Fibroblast of skin of left quadriceps (primary cell): ENCODE results near the gene TAL2.

Source experiments
- DNase-seq, 2 experiments: peaks; one replicate each; pipeline ENCODE4 v3.0.0-alpha.2; 2013; ENCODE audit warnings: low read depth in 2 of 2

The TAL2 gene

DNA sequence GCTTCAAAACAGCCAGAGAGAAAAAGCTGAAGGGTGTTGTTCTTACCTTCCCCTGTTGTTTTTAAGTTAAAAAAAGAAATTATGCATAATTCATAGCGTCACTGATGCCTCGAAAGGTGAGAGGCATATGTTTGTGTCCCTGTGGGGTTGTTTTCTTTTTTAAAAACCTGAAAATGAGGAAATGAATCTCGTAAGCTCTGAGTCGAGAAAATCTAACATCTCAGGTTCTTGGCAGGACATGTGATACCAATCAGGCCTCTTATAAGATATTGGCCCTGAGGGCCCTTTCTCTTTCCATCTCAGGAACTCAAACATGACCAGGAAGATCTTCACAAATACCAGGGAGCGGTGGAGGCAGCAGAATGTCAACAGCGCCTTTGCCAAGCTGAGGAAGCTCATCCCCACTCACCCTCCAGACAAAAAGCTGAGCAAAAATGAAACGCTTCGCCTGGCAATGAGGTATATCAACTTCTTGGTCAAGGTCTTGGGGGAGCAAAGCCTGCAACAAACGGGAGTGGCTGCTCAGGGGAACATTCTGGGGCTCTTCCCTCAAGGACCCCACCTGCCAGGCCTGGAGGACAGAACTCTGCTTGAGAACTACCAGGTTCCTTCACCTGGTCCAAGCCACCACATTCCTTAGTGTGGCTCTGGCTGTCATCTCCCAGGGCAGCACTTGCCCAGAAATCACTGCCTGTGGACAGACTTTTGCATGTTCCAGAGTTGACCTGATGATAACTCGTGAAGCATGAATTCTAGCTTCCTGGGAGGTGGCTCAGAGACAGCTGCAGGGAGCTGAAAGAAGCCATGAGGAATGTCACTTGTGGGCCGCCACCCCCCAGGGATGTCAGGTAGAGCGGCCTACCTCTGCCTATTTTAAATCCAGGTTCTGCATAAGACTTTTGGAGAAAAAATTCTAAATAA is at the start of gene TAL2:
TSS of gene TAL2 (plus strand) at position 274 of the 921 bp plus-strand sequence. CDS start at position 314, 40 bp downstream.
- no peak for DNase-seq

DNA sequence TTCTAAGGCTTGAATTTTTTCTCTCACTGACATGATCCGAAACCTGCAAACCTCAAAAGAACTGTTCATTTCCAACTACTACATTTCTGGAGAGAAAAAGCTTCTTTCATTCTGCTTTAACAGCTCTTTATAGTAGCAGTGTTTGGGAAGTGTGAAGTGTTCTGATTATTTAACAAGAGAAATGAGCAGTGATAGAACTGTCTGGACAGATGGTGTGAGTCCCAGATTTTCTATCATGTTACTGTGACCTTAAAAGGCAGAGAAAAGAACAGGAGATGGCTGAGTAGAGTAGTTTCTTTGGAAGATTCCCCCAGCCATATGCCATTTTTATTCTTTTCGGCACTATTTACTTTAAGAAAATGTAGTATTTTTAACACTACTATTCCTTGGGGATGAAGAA is 41.3 kb upstream of the TAL2 start:
- no peak for DNase-seq

DNA sequence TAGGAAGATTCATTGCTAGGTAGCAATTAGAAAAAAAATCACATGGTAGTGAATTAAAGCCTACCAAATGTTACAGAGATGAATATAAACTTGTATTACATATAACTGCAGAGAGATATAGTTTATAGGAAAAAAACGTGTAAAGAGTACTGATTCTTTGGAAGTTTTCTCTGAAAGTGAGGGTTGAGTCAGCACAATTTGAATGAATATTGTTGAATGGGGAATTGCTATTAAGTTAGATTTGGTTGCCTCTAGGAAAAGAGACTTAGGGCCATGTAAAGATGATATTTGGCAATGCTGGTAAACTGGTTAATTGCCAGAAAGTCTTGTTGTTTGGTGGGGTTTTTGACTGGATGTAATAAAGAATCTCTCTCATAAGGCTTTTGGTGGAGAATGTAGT is 37.2 kb upstream of the TAL2 start:
- no peak for DNase-seq

DNA sequence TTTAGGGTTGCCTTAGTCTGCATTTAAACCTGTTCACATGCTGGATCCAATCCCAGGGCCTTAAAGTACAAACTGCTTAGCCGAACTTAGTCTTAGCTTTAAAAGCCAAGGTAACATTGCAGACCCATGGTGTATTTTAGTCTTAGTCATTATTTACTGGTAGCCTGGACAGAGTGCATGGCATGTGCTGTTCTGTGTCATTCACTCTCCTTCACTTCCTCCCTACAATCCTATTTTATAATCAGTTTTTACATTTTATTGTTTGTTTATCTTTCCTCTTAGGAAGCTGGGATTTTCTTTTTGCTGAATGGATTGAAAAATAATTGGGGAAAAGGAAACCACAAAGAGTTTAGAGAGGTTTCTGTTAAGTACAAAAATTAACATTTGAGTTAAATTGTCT is 29.4 kb upstream of the TAL2 start:
- no peak for DNase-seq

DNA sequence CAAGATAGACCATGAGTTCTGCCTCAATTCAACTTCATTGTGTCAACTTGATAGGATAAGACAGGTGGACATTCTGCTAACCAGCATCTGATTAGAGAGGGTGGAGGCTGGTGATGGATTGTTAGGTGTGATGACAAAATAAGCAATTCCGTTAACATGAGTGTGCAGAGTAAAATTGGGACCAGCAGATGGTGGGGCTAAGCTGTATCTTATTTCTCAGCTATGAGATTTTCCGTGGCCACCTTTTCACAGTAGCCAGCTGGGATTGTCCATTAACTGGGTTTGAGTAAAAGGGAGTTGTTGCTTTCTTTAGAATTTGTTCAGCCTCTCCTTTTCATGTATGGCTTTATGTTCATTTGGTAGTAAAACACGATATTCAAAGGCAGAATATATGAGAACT is 28.8 kb upstream of the TAL2 start:
- DNase-seq = no peak

DNA sequence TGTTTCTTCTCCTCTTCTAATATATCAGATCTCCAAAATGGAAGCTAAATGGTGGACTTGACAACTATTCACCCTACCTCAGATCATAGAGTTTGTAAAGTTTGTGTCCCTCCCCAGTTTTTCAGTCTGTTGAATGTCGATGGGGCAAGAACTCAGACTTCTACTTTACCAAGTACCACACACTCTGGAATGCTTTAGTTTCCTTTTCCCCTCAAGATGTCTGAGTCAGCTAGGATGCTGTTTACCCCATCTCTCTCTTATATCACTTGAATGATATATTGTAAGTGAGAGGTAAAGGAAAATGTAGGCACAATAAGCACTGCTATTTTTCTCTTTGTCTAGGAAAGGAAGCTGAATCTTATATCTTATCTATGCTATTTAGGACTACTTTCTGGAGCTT is 25.9 kb upstream of the TAL2 start:
- no peak for DNase-seq

DNA sequence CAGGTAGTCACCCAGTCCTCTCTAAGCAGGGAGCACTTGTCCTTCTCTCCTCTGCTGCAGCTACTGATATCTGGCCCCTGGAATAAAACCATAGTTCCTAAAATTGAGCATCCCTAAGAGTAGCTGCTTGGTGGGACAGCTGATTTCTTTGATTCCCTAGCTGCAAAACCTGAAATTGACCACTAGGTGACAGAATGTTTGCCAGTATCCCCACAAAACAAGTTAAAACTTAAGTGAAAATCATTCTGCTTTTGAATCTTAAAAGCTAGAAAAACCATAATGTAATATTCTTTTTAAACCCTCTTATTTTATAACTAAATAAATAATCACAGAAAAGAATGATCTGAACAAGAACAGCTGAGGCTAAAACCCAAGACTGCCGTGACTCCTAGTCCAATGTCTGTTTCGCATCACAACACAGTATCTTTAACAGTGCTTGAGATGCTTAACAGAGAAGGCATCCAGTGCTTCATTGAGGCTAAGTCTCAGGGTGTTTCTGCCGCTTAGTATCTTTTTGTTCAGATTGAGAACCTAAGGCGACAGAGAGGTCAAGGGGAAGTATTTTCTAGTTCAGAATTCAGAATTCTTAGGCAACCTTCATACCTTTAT is 24.4 kb upstream of the TAL2 start:
- DNase-seq = no peak

DNA sequence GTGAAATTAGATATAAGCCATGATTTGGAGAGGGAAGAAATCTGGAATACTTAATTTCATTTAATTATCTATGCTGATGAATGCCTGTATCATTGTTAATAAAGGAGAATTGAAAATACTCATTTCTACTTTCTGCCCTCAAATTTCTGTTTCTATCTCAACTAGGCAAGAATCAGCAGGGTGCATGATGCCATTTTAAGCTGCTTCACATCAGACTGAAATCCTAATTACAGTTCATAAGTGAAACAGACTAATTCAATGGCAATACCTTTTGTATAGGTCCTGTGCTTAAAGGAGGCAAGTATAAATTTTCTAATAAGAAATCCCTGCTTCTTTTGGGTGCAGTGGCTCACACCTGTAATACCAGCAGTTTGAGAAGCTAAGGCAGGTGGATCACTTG is 22.3 kb upstream of the TAL2 start:
- no peak for DNase-seq

DNA sequence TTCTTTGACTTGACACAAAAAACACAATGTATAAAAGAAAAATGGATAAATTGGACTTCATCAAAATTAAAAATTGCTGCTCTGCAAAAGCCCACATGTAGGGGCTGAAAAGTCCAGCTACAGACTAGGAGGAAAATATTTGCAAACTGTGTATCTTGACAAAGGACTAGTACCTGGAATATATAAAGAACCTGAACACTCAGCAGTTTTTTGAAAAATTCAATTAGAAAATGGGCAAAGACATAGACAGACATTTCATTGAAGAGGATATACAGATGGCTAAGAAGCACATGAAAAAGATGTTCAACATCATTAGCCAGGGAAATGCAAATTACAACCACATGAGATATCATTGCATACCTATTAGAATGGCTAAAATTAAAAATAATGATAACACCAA is 18.5 kb upstream of the TAL2 start:
- no peak for DNase-seq

DNA sequence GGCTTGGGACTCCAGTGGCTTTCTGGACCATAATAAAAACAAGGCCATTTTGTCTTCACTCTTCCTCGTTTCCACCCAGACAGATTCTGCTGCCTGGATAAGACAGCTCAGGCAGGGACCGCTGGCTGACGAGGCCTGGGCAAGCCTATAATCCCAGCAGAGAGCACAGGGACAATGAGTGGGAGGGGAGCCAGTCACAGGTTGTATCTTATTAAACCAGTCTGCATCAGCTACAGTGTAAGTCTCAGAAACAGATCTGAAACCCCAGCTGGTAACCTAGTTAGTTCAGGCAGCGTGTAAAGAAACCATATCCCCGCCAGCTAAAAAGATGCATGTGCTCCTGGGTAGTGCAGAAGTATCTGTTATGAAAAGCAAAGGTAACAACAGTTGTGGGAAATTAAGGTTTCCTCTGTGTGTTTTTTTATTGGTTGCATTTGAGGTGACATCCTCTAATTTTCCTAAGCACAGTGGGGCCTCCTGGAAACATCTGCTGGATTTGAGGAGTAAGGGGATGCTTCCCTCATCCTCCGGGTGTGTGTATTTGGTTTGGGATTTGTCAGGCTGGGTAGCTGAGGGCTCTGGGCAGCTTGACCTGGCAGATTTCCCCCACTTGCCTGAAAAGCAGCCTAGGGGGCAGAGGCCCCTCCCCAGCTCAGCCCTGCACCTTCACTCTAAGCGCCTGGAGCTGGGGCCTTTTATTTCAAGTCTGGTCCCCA is 15.2 kb upstream of the TAL2 start:
- DNase-seq = no peak

DNA sequence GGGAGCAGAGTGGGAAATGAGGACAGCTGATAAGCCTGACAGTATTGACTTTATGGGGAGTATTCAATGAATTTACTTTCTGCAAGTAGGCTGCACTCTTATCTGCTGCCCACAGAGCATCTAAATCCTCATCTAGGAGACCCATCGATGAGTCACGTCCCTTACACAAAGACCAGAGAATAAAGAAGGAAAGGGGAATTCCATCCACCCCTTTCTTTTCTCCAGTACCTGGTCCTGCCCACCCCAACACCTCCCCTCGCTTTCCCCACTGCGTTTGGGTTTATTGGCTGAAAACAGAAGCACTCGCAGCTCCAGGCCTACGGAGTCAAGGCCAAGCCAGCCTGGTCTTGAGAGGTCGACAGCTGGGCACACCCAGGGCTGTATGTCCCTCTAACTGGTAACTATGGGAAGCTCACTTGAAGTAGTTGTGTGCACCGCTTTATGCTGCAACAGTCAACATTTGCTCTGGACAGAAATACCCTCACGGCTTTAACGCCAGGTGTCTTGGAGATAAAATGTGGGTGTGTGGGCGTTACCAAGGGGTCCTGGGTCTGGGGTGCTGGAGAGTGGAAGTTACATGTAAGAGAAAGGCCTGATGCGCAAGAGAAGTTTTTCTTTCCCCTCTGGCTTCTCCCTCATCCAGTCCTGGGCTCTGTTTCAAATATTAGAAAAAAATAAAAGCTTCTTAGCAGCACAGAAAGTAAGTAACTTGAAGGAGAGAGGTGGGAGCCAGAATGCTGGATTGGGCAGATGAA is 14.5 kb upstream of the TAL2 start:
- DNase-seq = no peak

DNA sequence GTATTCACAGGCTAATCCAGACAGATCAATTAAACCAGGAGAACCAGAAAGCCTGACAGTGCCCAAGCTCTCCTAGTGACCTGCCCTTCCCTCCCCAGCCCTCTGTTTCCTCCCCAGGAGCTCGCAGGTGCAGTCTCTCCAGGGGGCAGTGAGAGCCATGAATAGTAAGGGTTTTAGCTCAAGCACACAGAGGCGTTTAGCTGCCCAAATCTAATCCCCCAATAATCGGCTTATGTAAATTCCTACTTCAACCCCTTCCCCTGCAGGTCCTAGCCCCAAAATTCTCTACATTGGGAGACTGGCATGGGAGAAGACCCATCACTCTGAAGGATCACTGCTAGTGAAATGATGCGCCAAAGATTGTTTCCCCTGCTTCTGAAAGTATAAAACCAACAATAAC is 10.5 kb upstream of the TAL2 start:
- no peak for DNase-seq

DNA sequence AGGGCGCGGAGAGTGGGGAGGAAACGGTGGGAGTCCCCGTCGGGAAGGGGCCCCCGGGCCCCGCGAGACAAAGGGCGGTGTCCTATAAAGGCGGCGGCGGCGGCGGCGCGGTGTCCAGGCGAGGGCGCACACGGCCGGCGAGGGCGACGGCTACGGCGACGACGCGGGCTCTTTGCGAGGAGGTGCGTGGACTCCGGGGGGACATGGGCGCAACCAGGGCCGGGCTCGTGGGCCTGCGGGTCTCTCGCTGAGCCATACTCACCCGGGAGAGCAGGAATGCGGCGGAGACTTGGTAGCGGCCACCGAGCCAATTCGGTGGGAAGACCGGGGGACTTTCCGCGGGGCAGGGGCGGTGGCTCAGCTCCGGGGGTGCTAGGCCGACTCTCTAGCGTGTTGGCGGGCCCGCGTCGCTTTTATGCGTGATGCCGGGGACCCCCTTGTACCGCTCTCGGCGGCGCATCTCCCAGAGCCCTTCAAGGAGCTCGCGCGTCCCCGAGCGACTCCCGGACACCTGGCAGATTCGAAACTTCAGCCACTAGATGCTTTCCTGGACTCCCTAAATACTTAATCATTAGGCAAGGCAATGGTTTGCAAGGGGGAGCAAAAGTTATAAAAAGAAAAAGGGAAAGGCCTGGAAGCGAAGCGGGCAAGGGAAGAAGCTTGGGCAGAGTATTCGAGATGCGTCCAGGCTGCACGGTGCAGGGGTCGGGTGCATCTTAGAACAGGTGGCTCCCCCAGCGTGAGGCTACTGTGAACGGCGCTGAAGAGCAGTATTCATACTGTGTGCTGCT is 5.9 kb upstream of the TAL2 start:
- DNase-seq = no peak

DNA sequence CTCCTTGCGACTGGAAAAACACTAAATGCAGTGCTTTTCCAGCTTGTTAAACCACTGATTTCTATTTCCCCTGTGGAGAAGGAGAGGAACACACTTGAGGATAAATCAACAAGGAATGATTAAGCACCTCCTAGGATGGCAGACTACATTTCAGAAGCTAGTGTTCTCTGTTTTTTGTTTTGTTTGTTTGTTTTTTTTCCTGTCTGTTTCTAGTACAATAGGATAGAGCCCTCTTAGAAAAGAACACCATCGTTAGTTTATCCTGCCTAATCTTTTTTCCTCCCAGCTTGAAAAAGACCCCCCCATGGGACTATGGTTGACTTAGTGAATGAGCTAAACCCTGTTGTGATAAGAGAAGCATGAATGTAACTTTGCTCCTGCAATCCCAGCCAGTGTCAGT is 3.9 kb upstream of the TAL2 start:
- no peak for DNase-seq

DNA sequence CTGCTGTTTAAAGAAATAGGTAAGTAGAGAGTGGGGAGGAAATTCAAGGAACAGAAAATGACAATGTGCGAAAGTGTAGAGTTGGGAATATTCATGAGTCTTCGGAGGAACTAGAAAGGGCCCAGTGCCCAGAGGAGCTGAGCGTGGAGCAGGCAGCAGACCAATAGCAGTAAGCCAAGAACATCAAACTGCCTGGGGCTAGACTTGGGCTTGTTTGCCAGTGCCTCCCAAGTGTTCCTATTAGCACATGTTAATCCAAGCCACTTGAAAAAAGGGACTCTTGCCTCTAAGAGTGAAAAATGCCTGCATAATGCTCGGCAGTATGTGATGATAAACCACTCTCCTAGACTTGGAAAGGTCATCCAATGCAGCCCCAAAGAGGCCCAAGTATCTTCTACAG is 1.2 kb upstream of the TAL2 start:
- DNase-seq = no peak

DNA sequence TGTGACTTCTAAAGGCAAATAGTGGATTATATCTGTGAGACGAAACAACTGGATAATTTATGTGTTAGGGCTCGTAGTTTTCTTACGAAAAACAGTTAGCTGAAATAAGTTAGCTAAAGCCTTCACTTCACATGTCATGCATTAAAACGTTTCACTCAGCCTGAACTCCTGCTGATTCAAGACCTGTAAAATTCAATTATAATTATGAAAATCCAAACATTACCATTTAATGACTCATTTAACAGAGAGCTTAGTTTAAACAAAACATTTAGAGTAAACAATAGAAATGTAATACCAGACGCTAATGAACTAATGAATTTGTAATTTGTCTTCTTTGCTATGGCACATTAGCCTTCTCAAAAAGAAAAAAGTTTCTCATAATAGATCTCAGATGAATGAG is 1.7 kb downstream of the TAL2 start:
- no peak for DNase-seq

DNA sequence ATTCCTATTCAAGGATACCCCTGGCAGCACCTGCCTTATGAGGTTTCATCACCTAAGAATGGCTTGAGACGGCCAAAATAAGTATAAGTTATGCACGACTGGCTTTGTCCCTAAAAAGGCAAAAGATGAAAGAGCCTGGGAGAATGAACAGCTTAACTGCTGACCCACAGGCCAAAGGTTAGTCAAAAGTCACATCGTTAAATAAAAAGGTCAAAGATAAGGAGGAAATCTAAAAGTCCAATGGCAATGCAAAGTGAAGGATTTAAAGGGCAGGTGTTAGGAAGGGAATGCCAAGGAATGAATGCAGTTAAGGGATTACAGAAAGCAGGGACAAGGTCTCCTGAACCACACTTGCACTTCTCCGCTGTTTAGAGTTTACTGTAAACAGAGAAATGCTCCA is 5.6 kb downstream of the TAL2 start:
- DNase-seq = no peak

DNA sequence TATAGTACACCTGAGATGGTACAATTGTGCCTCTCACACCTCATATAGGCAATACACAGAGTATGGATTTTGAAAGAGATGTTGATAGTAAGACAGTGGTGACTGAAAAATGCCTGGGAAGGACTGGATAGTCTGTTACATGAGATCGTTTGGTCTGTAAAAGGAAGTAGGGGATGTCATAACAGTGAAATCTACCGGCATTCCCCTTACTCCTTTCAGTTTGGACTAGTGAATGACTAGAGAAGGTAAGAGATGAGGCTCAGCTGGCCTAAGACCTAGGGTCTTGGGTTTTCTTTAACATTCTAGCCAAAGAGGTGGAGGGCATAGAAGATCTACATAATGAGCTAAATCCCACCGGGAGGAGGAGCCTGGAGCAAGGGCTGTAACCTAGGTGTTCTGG is 8.1 kb downstream of the TAL2 start:
- no peak for DNase-seq

DNA sequence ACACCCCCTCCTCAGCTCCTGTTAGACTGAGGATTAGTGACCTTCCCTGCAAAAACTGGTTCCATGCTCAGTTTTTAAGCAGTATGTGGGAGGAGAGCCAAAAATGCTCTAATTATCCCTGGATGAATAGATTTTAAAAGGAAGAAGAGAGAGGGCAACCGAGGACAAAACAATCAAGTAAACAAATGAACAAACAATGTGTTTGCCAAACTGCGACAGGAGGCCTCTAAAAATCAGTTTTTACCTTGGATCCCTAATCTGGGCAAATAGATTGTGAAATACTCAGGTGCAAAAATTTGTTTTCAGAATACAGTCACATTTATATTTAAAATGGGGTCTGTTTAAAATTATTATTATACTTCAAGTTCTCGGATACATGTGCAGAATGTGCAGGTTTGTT is 8.5 kb downstream of the TAL2 start:
- DNase-seq = no peak

DNA sequence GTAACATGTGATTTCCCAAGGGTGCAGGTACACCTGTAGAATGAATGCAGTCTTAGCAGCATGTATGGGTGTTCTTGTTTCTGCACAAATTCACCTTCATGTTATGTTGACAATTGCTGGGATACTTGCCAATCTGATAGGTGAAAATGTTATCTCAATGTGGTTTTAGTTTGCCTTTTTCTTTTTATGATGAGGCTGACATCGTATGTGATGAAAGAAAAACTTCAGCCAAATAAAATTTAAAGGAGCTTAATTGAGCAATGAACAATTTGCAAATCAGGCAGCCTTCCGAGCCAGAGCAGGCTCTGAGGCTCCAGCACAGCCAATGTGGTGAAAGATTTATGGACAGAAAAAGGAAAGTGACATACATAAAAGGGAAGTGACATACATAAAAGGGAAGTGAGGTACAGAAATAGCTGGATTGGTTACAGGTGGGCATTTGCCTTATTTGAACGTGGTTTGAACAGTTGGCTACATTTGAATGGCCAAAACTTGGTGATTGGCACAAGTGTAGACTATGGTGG is 10.5 kb downstream of the TAL2 start:
- no peak for DNase-seq

DNA sequence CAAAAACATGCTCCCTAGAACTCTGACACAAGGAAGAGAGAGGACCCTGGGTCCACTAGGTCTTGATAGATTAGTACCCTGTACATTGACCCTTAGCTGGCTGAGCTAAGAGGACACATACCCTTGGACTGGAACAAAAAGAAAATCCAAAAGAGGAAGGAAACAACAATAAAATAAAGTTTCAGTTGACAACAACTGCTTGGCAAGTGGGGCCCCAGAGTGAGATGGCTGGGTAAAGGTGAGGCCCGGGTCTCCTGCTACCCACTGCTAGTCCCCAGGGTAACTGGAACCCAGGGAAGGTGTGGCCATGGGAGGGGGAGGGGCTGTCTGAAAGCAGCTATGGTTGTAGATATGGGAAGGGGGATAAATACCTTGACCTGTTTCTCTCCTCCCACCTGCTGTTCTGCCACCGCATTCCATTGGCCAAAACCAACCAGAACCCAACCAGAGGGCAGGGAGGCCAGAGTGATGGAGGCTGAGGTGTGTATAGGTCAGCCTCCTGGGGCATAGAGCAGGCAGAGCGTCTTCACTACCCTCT is 11.7 kb downstream of the TAL2 start:
- DNase-seq = no peak
